Measurements from ENCODE around the gene RPL5.
"Not testable (repeated sequence)": the region's sequence is repeated elsewhere in the genome, so short reads cannot be mapped to it uniquely, and the experiment has no call there.

RPL5 gene

DNA sequence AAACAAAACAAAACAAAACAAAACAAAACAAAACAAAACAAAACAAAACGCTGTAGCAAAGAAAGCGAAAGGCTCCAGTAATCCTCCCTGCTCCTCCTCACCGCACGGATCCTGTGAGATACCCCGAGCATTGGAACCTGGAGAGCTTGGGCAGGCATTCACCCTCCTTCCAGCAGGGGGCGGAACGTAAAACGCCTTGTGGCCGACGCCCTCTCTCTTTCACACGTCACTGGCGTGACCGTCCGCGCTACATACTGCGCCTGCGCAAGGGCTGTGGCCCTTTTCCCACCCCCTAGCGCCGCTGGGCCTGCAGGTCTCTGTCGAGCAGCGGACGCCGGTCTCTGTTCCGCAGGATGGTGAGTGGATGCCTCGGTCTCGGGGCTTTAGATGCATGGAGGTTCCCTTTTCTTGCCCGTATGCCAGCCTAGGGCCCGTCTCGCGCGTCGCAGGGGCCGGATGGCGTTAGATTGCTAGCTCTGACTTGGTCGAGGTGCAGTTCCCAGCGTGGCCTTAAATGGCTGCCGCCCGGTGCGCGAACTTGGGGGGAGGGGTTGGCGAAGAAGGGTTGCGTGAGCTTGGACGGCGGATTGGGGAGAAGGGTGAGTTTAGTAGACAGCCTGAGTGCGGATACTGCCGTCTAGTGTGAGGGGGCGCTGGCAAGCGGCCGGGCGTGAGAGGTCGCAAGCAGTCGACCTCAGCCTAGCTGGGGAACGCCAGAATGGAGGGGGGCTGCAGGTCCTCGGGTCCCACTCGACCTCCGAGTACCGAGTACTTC is at the start of gene RPL5:
RPL5 (plus strand) TSS at position 279 of the 775 bp plus-strand sequence; CDS start at position 354, 75 bp downstream.
- DNase-seq (ENCODE audit: low read depth in 2 of 3, low spot score in 1 of 3): peak; percentile 96 to 97 (median 96)

GRCh38 chr1:92783550-92783949 is 48.3 kb upstream of the RPL5 start:
- DNase-seq (ENCODE audit: low read depth in 2 of 3, low spot score in 1 of 3): not testable (repeated sequence)

DNA sequence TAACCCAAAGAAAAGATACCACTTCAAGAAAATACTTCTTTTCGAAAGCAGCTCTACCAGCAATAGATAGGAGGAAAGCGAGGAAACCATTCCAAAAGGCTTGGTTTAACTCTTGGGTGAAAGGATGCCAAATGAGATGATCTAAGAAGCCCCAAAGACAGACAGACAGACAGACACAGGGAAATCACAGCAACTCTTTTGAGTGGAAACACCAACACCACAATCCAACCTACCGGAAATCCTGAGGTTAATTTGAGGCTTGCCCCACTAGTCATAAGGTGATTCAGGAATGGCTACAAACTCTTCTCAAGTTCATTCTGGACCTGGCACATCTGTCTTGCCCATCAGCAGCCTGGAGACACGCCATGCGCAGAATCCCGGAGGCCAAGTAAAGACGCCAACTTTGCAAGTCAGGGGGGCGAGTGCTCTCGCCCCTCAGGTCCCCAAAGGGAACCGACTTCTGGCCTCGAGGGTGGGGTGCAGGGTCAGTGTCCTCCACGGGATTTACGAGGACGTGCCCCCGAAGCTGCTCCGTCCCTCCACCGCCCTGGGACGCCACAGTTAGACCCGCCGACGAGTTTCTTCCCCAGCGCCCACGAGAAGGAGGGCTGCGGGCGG is 47.7 kb upstream of the RPL5 start:
- DNase-seq (ENCODE audit: low read depth in 2 of 3, low spot score in 1 of 3): peak in 2 of 3 donors; percentile 12 to 37

DNA sequence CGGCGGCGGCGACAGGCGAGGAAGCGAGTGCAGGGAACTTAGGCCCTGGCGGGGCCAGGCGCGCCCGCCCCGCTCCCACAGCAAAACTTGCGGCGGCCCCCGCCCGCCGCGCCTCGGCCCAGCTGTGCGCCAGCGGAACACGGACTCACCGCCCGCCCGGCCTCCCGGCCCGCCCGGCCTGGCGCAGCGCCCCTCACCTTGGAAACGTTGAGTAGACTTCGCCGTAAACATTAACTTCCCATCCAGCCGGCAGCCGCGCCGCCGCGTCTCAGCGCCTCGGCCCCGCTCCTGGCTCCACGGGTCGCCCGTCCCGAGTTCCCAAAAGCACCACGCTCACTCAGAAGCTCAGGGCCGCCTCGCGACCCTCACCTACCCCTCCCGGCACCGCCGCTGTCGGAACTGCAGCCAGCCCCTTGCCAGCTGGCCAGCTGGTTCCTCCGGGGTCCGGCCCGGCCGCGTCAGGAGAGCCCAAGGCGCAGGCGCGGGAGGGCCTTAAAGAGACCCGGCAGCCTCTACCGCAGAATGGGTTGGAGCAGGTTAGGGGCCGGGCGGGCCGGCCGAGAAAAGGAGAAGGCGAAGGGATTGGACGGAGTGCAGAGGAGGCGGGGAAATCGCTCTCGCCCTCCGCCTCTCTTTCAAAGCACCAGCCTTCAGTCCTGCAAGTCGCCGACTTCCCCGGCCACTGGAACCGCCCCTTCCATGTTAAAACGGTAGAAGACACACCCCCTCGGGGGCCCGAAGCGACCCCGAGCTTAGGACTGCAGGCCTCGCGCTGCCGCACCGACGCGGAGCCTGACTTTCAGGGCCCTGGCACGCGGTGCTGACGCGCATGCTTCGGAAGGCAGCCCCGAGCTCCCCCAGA is 47.0 kb upstream of the RPL5 start, which contains the start of gene EVI5:
EVI5 (minus strand) TSS at position 470 of the 862 bp plus-strand sequence. CDS start 48,562 bp downstream, outside the sequence.
- DNase-seq (ENCODE audit: low read depth in 2 of 3, low spot score in 1 of 3): peak; percentile 31 to 61 (median 35)

DNA sequence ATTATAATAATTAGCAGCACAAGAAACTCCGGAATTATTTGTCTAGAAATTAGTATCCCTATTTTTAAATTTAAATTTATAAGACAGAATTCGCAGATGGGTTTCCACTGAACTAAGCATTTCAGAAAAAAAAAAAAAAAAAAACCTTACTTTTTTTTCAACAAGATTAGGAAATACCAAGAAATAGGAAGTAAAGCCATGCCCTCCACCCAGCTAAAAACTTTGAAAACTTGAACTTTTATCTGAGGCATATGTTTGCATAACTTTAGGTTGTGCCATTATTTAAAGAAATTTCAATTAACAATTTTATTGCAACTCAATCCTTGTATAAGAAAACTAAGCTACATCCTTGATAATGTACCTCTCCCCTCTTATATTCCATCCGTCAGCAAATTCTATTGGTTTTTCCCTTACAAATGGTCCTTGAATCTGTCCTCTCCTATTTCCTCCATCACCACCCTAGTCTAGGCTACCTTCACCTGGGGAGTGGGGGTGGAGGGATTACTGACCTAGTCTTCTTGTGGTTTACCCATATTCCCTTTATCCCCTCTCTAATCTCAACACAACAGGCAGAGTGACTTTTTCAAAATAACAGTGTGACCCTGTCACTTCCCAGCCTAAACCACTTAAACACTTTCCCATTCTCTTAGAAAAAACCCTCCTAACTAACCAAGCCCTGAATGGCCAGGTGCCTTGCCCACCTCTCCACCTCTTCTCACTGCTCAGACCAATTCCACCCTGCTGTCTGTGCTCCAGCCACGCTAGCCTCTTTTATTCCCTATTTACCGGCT is 45.5 kb upstream of the RPL5 start:
- no peak for DNase-seq (ENCODE audit: low read depth in 2 of 3, low spot score in 1 of 3)

DNA sequence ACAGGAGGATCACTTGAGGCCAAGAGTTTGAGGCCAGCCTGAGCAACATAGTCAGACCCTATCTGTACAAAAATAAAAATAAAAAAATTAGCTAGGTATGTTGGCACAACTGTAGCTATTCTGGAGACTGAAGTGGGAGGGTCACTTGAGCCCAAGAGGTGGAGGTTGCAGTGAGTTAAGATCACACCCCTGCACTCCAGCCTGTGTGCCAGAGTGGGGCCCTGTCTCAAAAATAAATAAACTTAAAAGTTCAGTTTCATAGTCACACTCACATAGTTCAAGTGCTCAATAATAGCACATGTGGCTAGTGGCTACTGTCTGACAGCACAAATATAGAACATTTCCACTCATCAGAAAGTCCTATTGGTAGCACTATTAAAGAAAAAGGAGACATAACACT is 41.8 kb upstream of the RPL5 start:
- DNase-seq (ENCODE audit: low read depth in 2 of 3, low spot score in 1 of 3): no peak

- DNase-seq (ENCODE audit: low read depth in 2 of 3, low spot score in 1 of 3): no peak
Observed at GRCh38 chr1:92790867-92791266, 41.0 kb upstream of the RPL5 start.

DNA sequence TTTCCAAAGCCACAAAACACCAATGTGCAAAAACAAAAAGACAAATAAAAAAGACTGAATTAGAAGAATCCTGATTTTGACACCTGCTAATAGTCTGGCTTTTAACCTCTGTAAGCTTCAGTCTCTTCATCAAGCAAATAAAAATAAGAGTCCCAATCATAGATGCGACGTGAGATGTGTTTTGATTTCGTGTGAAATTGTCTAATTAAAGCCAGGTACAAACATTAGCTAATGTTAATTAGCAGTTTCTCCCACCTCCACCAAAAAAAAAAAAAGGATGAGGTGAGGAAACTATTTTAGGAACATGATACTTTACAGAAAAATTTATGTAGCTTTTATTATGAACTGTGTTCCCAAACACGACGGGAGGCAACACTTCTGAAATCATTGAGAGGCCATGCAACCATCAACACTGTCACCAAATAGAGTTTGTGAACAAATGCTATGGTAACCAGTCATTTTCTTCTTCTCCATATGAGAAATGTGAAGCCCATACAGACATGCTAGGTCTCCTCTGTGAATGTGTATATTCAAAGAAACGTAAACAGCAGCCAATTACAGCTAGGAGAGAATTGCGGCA is 40.3 kb upstream of the RPL5 start:
- DNase-seq (ENCODE audit: low read depth in 2 of 3, low spot score in 1 of 3): no peak

DNA sequence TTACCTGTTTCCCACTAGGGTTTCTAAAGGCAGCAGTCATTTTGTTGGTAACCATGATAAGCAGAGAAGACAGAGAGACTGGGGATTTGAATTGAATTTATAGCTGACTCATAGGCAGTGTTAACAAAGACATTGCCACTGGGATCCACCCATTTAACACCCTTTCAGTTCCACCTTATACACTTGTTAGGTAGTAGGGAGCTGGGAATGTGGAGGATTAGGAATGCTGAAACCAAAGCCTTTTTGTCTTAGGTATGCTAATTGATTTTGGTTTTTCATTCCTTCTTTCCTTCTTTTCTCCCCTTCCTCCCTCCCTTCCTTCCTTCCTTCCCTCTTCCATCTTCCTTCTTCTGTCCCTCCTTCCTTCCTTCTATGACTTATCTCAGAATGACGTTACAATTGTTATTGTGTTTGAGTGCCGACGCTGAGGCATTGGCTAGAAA is 39.5 kb upstream of the RPL5 start:
- DNase-seq (ENCODE audit: low read depth in 2 of 3, low spot score in 1 of 3): no peak

GRCh38 chr1:92795166-92795565 is 36.7 kb upstream of the RPL5 start:
- DNase-seq (ENCODE audit: low read depth in 2 of 3, low spot score in 1 of 3): no peak

DNA sequence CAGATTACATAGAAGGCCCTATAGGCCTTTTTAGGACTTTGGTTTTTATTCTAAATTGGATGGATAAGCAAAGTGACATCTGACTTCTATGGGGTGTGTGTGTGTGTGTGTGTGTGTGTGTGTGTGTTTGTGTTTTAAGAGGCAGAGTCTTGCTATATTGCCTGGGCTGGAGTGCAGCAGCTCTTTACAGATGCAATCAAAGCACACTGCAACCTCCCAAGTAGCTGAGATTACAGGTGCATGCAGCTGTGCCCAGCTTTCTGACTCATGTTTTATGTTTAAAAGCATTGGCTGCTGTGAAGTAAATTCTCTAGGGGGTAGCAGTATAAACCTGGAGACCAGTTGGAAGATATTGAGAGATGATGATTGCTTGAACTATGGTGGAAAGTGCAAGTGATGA is 34.5 kb upstream of the RPL5 start:
- DNase-seq (ENCODE audit: low read depth in 2 of 3, low spot score in 1 of 3): no peak

GRCh38 chr1:92797961-92798360 is 33.9 kb upstream of the RPL5 start:
- DNase-seq (ENCODE audit: low read depth in 2 of 3, low spot score in 1 of 3): no peak

DNA sequence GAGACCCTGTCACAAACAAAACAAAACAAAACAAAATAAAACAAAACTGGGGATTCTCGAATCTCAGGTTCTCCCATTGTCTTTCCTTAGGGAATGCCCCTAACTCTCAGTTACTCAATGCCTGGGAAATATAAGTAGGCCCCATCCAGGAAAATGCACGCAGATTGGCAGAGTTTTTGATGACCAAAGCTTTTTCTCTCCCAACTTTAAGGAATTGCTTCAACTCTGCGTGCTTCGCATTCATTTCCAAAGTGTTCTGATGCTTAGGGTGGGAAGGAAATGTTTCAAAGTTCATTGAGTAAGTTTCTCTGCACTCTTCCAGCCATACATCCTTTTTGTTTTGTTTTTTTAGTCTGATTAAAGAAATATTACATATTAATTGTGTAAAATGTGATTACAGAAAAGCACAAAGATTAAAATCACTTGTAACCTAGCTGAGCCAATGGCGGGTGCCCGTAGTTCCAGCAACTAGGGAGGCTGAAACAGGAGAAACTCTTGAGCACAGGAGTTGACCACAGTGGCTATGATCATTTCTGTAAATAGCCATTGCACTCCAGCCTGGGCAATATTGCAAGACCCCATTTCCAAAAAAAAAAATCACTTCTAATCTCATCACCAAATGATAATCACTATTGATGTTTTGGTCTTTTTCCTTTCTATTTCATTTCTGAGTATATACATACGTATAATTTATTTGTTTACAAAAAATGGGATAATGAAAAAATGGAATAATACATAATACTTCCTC is 28.5 kb upstream of the RPL5 start:
- DNase-seq (ENCODE audit: low read depth in 2 of 3, low spot score in 1 of 3): no peak

DNA sequence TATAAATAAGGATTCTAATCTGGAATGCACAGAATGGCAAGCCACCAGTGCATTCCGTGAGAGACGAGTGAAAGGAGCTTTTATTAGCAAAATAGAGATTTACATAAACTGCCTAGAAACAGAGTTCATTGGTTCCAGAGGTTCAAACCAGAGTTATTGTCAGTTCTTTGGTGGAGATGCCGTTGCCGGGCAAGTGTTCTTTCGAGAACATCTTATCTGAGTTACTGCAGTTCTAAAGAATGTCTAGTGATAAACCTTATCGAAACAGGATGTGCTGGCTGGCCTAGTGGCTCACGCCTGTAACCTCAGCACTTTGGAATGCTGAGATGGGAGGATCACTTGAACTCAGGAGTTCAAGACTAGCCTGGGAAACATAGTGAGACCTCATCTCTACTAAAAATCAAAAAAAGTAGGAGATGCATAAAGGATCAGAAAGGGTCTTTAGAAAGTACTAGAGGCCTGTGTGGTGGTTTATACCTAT is 27.1 kb upstream of the RPL5 start:
- DNase-seq (ENCODE audit: low read depth in 2 of 3, low spot score in 1 of 3): no peak

GRCh38 chr1:92805216-92805615 is 26.6 kb upstream of the RPL5 start:
- DNase-seq (ENCODE audit: low read depth in 2 of 3, low spot score in 1 of 3): no peak

- no peak for DNase-seq (ENCODE audit: low read depth in 2 of 3, low spot score in 1 of 3)
Observed at GRCh38 chr1:92808381-92808780, 23.5 kb upstream of the RPL5 start.

- DNase-seq (ENCODE audit: low read depth in 2 of 3, low spot score in 1 of 3): no peak
Observed at GRCh38 chr1:92816732-92817131, 15.1 kb upstream of the RPL5 start.

- DNase-seq (ENCODE audit: low read depth in 2 of 3, low spot score in 1 of 3): no peak
Observed at GRCh38 chr1:92817137-92817697, 14.6 kb upstream of the RPL5 start.
